Right lobe of liver (tissue), 6 donors: ENCODE data around the gene NMBR. TPM values are rescaled to one million over a fixed set of nuclear protein-coding genes. Genes with fewer than 3 reads are reported as not detected.
"Not testable (repeated sequence)": the region's sequence is repeated elsewhere in the genome, so short reads cannot be mapped to it uniquely, and the experiment has no call there.

ENCODE experiments used
- ATAC-seq, 4 donors: fragments of 200-7000 bp; cut with Tn5 transposase; one replicate each; pipeline ENCODE4 v1.9.1; 2020; ENCODE audit warnings: mild to moderate bottlenecking in 4 of 4, moderate library complexity in 4 of 4
- DNase-seq, 3 donors: peaks; one replicate each; pipeline ENCODE4 v3.0.0-alpha.2; 2020
- H3K27ac ChIP-seq, 3 donors: fragments of 200-600 bp; one replicate each; pipeline ENCODE4 v1.8.0; 2022
- H3K27me3 ChIP-seq, 2 donors: fragments of 200-600 bp; one replicate each; pipeline ENCODE4 v1.8.0; 2022
- H3K36me3 ChIP-seq, 4 donors: fragments of 200-600 bp; sonication (generic) in 1 of 4; one replicate each; pipeline versions ENCODE4 v1.5.1 to v1.8.0; 2017 to 2022; ENCODE audit warnings: control low read depth in 1 of 4
- H3K4me1 ChIP-seq, 4 donors: fragments of 200-600 bp; sonication (generic) in 1 of 4; one replicate each; pipeline versions ENCODE4 v1.5.1 to v1.8.0; 2017 to 2022; ENCODE audit warnings: control low read depth in 1 of 4
- H3K4me3 ChIP-seq, 3 donors: fragments of 200-600 bp; one replicate each; pipeline ENCODE4 v1.8.0; 2022
- H3K9me3 ChIP-seq, 4 donors: fragments of 200-600 bp; sonication (generic) in 1 of 4; one replicate each; pipeline versions ENCODE4 v1.5.1 to v1.8.0; 2017 to 2022; ENCODE audit warnings: control low read depth in 1 of 4
- POLR2A ChIP-seq: fragments of 450-650 bp; IDR thresholded peaks from one replicate; pipeline ENCODE4 v1.6.1; 2017; ENCODE audit warnings: antibody characterized with exemption, mild to moderate bottlenecking
- WGBS: methylation state at CpG from one replicate; pipeline ENCODE4 v1.1.6; 2018; ENCODE audit warnings: low coverage, low lambda C conversion rate; ENCODE audit not compliant: insufficient coverage; ENCODE audit errors: missing lambda C conversion rate; 5-methylcytosine and 5-hydroxymethylcytosine counted together
- intact Hi-C, 2 donors: fragments of 100-400 bp; cut with DNase I; formaldehyde crosslinking; loops; one replicate each; pipeline versions ENCODE4 v1.11.2 to v1.14.1; 2022
- total RNA-seq, 6 experiments: library from RNA; depleted of rRNA in 2 of 6; stranded (reverse); fragments of >200 nt in 2 of 6; fragmentation: NEBNext Ultra II Directional in 3 of 6; extraction: Animal tissue kit (Norgen Biotek cat#: 25700) in 3 of 6; gene quantifications; one replicate each; pipeline versions ENCODE4 v1.1.0 to v1.2.4, GENCODE V29; 2016 to 2023
- TF ChIP-seq, protein P1 (sequence below), 4 donors: fragments of 200-600 bp in 3 of 4; fragments of 450-650 bp in 1 of 4; IDR thresholded peaks; one replicate each; pipeline versions ENCODE4 v1.5.1 to v1.8.0; 2016 to 2022; ENCODE audit warnings: antibody characterized with exemption in 4 of 4, mild to moderate bottlenecking in 2 of 4
- donor health status: DM: no; HTN: yes; CAD: no.
- donor health status: DM: no; HTN: no; CAD: no.
- donor health status: DM: no; HTN: no; CAD: no.
- donor health status: DM: no; HTN: yes; CAD: no.
- donor health status: DM: no; HTN: yes; CAD: no.

The NMBR gene
- total RNA-seq, 6 experiments from 2014 or later: not detected

DNA sequence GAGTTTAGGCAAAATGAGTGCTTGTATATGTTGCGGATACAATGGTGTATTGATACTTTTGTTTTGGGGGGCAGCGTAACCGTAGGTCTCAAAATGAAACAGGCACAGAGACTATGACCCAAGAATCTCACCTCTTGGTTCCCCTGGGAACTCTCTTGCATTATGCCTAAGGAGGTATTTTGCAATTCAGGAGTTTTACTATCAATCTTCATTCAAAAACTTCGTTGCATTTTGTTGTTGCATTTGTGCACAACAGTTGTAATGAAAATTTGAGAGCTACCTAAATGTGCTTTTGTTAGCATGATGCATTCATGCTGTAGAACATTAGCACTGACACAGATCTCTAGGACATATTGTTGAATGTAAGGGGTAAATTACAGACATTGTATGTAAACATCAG, 18.3 kb upstream of the NMBR start:
- Histone ChIP-seq H3K27ac (no peak overlapping the region), H3K4me3 (no peak overlapping the region), H3K9me3 (no peaks in the 10 kb centered on the region), H3K36me3 (peaks cover 0 to 6% (median 3%) of the 10 kb centered on the region in 4 donors), H3K27me3 (no peaks in the 10 kb centered on the region), H3K4me1 (peaks cover 0 to 16% (median 5%) of the 10 kb centered on the region in 4 donors)
- ATAC-seq (no peak), DNase-seq (no peak)
- TF ChIP-seq, protein P1, sequence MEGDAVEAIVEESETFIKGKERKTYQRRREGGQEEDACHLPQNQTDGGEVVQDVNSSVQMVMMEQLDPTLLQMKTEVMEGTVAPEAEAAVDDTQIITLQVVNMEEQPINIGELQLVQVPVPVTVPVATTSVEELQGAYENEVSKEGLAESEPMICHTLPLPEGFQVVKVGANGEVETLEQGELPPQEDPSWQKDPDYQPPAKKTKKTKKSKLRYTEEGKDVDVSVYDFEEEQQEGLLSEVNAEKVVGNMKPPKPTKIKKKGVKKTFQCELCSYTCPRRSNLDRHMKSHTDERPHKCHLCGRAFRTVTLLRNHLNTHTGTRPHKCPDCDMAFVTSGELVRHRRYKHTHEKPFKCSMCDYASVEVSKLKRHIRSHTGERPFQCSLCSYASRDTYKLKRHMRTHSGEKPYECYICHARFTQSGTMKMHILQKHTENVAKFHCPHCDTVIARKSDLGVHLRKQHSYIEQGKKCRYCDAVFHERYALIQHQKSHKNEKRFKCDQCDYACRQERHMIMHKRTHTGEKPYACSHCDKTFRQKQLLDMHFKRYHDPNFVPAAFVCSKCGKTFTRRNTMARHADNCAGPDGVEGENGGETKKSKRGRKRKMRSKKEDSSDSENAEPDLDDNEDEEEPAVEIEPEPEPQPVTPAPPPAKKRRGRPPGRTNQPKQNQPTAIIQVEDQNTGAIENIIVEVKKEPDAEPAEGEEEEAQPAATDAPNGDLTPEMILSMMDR (IDR thresholded peaks at IDR 0.05): no peak
- no peak for TF ChIP-seq POLR2A
- intact Hi-C loops: loop anchor here in 1 of 2 donors (10.0 kb wide), 1 partner anchor 50 kb away; no protein-coding TSS in a partner anchor
- 96% methylated on average over 4 of the region's 4 CpGs for WGBS

DNA sequence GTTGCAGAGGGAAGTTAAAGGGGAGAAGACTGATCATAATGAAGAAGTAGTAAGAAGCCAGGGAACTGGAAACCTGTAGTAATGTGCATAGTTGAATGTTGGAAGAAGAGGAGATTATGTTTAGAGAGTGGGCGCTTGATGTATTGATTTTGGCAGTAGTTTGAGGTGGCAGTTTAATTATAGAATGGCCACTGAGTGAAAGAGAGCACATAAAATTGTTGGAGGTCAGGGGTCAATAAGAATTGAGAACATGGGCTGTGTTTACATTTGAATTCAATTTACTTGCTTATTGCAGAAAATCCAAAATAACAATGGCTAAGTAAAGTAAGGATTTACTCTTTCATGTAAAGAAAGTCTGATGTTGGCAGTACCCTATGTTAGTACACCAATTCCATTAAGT, 15.9 kb upstream of the NMBR start:
- no peak for TF ChIP-seq POLR2A
- TF ChIP-seq, protein P1 (IDR thresholded peaks at IDR 0.05): no peak
- Histone ChIP-seq H3K9me3 (no peaks in the 10 kb centered on the region), H3K27ac (no peak overlapping the region), H3K27me3 (no peaks in the 10 kb centered on the region), H3K4me3 (no peak overlapping the region), H3K4me1 (peaks cover 0 to 16% (median 5%) of the 10 kb centered on the region in 4 donors), H3K36me3 (peaks cover 0 to 2% (median 0%) of the 10 kb centered on the region in 4 donors)
- intact Hi-C loops: loop anchor here in 1 of 2 donors (10.0 kb wide), 1 partner anchor 52 kb away; no protein-coding TSS in a partner anchor
- 24% methylated on average over 1 of the region's 1 CpG for WGBS
- ATAC-seq (peak in 2 of 4 donors; percentile 49 to 69), DNase-seq (no peak)

DNA sequence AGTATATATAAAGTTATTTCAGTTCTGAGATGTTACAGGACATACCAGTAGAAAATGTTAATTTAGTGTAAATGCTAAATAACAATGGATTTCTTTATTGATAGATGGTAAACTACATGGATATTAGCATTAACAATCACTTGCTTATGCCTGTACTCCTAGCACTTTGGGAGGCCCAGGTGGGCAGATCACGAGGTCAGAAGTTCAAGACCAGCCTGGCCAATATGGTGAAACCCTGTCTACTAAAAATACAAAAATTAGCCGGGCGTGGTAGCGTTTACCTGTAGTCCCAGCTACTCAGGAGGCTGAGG, 9.8 kb upstream of the NMBR start:
- ATAC-seq, DNase-seq, intact Hi-C loops, H3K36me3 ChIP-seq, H3K4me1 ChIP-seq, H3K27ac ChIP-seq, H3K4me3 ChIP-seq, H3K9me3 ChIP-seq, H3K27me3 ChIP-seq: not testable (repeated sequence)
- 17% methylated on average over 1 of the region's 4 CpGs for WGBS

DNA sequence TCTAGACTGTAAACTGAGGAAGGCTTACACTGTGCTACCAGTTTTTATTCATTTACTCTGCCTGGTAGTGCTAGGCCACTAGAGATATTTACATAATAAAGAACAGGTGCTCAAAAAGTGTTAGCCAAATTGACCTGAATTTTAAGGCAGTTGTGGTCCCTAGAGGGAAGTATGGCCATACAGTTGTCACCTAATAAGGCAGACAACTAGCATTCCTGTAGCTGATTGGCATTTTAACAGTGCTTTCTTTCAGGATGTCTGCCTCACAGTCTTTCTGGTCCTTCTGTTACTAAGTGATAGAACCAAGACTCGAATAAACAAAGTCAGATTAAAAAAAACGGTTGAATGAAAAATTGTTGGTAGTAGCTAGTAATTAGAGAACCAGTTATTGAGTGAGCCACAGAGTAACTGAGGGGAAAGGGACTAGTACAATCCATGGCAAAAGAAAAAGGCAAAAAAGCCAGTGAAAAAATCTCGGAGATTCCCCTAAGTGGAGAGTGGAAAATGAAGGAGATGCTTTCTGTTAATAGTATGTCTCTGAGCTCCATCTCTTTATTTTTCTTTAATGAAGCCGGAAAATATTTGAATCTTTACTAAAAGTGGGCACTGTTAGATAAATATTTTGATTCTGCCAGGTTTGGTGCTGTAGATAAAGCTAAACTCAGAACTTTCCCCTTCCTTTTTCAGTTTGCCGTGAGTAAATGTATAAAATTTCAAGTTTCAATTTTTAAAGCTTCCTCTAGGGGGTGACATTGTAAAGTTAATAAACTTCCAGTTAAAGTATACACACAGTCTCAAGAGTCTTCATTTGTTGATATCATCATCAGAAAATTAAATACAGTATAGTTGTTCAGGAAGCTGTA, 9.2 kb upstream of the NMBR start:
- H3K27me3 ChIP-seq: no peaks in the 10 kb centered on the region
- H3K36me3 ChIP-seq: no peaks in the 10 kb centered on the region
- intact Hi-C loops: no loop called here
- DNase-seq (no peak), ATAC-seq (peak; percentile 60 to 87 (median 70))
- no peaks in the 10 kb centered on the region for H3K9me3 ChIP-seq
- H3K4me1 ChIP-seq: no peaks in the 10 kb centered on the region
- no peak overlapping the region for H3K27ac ChIP-seq
- H3K4me3 ChIP-seq: no peak overlapping the region
- 16% methylated on average over 5 of the region's 5 CpGs for WGBS
- TF ChIP-seq, protein P1 (IDR thresholded peaks at IDR 0.05): peak; percentile 43 to 60 (median 49)
- no peak for TF ChIP-seq POLR2A

DNA sequence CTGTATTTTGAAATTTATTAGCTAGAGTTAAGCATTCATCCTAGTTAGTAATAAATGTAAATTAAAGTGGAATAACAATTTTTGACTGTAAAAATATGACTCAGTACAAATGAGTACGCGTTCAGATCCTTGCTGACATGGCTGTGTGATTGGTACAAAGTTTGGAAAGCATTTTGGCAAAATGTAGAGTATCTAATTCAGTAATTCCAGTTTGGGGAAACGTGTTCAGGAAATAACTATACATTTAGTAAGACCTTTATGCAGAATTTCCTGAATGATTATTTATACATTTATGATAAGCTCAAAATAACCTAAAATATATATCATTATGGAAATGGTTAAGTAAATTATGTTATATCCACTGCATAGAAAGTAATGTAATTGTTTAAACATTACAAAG, 8.2 kb upstream of the NMBR start:
- H3K9me3 ChIP-seq: no peaks in the 10 kb centered on the region
- no peak overlapping the region for H3K4me3 ChIP-seq
- 78% methylated on average over 3 of the region's 3 CpGs for WGBS
- intact Hi-C loops: no loop called here
- no peaks in the 10 kb centered on the region for H3K36me3 ChIP-seq
- TF ChIP-seq, protein P1 (IDR thresholded peaks at IDR 0.05): no peak
- TF ChIP-seq POLR2A: no peak
- DNase-seq (no peak), ATAC-seq (no peak)
- no peak overlapping the region for H3K27ac ChIP-seq
- H3K27me3 ChIP-seq: no peaks in the 10 kb centered on the region
- no peaks in the 10 kb centered on the region for H3K4me1 ChIP-seq
